MV-4-11 (cell line): Measurements from ENCODE around the gene ZNF132.
"Not testable (repeated sequence)": the region's sequence is repeated elsewhere in the genome, so short reads cannot be mapped to it uniquely, and the experiment has no call there.

ENCODE experiments used
- DNase-seq: peaks from one replicate; lab custom pipeline; 2025; lab: John Stamatoyannopoulos, UW

Gene ZNF132

DNA sequence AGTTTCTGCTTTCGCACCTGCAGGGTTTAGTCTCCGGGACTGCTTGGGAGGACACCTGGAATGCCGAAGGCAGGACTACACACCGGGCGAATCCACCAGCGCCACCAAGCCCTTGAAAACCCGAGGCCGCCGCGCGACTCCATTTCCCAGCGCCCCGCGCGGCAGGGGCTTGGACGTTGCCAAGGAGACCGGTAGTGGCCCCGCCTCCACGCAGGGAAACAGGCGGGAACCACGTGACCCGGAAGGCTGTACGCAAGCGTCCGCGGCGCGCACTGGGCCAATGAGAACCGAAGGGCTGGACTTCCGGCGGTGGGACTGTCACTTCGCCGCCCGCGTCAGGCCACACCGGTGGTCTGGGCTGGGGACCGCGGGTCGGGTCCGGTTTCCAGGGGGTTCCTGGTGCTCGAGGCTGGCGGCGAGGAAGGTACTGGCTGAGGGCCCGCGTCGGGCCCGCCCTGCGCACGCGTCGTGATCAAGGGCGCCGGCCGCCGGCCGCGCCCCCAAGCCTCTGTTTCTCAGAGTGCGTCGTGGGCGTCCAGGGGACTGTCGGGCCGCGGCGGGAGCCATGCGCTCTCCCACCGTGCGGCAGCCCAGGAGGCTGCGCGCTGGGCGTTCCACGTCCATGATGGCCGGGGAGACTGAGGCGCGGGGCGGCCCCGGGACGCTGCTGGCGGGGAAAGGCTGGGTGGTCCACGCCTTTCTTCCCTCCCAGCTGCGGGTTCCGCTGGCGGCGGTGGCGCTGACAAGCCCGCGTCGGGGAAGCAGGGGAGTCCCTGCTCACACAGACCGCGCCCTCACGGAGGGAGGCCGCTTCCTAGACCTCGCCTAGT, 27.0 kb upstream of the ZNF132 start, which contains the start of gene ZNF324:
ZNF324 (plus strand) TSS at position 321 of the 830 bp plus-strand sequence. CDS start 2,106 bp downstream, outside the sequence.
- DNase-seq = peak; percentile 98

DNA sequence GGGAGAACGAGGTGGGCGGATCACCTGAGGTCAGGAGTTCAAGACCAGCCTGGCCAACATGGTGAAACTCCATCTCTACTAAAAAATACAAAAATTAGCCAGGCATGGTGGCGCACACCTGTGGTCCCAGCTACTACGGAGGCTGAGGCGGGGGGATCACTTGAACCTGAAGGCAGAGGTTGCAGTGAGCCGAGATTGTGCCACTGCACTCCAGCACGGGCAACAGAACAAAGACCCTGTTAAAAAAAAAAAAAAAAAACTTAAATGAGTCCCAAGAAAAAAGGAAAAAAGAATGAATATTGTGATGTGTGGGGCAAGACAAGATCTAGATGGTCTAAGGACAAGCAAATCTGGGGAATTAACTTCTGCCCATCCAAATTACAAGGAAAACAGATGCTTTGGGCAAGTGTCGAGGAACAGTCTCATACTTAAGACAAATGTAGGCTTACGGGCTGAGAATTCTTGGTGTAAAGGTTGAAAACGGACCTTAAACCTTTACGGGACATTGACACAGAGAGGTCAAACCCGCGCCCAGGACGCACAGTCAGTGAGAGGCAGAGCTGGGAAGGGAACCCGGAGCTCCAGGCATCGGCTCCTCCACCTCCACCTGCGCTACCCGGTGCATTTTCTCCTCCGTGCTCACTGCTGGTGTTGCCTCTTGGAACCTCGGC, 26.3 kb upstream of the ZNF132 start:
- no peak for DNase-seq

GRCh38 chr19:58460039-58460438, 20.1 kb upstream of the ZNF132 start:
- no peak for DNase-seq

DNA sequence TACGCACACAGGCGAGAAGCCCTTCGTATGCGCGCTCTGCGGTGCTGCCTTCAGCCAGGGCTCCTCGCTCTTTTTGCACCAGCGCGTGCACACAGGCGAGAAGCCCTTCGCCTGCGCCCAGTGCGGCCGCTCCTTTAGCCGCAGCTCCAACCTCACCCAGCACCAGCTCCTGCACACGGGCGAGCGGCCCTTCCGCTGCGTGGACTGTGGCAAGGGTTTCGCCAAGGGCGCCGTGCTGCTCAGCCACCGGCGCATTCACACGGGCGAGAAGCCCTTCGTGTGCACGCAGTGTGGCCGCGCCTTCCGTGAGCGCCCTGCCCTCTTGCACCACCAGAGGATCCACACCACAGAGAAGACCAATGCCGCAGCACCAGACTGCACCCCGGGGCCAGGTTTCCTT, 16.2 kb upstream of the ZNF132 start:
- DNase-seq = no peak

DNA sequence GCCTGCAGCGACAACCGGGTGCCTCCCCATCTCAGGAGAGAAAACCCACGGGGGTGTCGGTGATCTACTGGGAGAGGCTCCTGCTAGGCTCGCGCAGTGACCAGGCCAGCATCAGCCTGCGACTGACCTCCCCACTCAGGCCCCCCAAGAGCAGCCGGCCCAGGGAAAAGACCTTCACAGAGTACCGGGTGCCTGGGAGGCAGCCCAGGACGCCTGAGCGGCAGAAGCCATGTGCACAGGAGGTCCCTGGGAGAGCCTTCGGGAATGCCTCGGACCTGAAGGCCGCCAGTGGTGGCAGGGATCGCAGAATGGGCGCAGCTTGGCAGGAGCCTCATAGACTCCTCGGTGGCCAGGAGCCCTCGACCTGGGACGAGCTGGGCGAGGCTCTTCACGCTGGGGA, 15.4 kb upstream of the ZNF132 start:
- no peak for DNase-seq

- no peak for DNase-seq
These were observed 13.8 kb upstream of the ZNF132 start for GRCh38 chr19:58453743-58454142.

DNA sequence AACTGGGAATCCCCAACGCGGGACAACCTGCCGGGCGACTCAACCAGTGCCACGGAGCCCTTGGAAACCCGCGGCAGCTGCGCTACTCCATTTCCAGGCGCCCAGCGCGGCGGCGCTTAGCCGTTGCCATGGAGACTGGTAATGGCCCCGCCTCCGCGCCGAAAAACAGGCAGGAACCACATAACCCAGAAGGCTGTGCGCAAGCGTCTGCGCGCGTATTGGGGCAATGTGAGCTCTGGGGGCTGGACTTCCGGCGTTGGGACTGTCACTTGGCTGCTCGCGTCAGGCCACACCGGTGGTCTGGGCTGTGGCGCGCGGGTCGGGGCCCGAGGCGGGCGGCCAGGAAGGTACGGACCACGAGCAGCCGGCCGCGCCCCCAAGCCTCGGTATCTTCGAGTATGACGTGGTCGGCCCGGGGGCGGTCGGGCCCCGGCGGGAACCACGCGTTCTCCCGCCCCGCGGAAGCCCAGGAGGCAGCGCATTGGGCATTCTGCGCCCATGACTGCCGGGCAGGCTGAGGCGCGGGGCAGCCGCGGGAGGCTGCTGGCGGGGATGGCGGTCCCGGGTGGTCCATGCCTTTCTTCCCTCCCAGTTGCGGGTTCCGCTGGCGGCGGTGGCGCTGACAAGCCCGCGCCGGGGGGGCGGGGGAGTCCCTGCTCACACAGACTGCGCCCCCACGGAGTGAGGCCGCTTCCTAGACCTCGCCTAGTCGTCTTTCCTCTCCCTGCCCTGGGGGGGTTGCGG, 11.6 kb upstream of the ZNF132 start, which contains the start of gene ZNF324B:
ZNF324B (plus strand) TSS at position 265 of the 744 bp plus-strand sequence. CDS start 2,080 bp downstream, outside the sequence.
- peak; percentile 98 for DNase-seq

DNA sequence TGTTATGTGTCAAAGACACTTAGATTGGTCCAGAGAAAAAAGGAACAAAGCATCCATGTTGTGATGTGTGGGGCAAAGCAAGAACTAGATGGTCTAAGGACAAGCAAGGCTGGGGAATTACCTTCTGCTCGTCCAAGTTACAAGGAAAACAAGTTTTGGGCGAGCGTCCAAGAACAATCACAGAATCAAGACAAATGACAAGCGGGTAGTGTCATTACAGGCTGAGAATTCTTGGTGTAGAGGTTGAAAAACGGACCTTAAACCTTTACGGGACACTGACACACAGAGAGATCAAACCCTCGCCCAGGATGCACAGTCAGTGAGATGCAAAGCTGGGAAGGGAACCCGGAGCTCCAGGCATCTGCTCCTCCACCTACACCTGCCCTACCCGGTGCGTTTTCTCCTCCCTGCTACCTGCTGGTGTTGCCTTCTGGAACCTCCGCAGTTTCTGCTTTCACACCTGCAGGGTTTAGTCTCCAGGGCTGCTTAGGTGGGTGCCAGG, 11.0 kb upstream of the ZNF132 start:
- DNase-seq = no peak

- peak; percentile 32 for DNase-seq
These were observed 10.0 kb upstream of the ZNF132 start for GRCh38 chr19:58449980-58450379.

GRCh38 chr19:58448860-58449259, 8.9 kb upstream of the ZNF132 start:
- DNase-seq = not testable (repeated sequence)

DNA sequence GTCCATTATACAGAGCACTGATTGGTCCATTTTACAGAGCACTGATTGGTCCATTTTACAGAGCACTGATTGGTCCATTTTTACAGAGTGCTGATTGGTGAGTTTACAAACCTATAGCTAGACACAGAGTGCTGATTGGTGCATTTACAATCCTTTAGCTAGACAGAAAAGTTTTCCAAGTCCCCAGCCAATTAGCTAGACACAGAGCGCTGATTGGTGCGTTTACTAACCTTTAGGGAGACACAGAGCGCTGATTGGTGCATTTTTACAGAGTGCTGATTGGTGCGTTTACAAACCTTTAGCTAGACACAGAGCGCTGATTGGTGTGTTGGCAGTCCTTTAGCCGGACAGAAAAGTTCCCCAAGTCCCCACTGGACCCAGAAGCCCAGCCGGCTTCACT, 3.0 kb upstream of the ZNF132 start:
- DNase-seq = not testable (repeated sequence)

DNA sequence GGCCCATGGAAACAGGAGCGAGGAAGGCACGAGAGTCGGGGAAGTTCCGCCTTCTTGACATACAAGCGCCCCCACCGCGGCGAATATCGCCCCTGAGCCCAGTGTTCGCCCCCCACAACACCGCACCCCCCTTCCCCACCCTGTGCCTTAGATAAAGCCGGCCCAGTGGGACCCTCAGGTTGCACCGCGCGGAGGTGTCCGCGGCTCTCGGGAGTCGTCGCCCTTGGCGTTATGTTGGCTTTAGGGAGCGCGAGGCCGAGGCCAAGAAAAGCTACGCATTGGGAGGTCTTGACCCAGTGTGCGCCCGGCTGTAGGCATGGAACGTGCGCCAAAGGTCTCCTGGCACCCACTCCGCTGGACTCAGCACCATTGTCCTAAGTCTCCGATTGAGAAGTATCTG, 603 bp upstream of the ZNF132 start:
- DNase-seq = no peak

DNA sequence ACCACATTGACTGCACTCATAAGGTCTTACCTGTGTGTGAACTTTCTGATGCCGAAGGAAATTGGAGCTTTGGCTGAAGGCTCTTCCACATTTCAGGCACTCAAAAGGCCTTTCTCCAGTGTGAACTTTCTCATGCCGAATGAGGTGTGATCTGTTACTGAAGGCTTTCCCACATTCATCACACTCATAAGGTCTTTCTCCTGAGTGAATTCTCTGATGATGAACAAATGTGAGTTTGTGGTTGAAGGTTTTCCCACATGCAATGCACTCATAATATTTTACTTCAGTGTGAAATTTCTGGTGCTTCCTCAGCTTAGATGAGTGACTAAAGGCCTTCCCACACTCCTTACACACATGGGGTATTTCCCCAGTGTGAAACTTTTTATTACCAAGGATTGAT, 5.7 kb downstream of the ZNF132 start:
- no peak for DNase-seq

DNA sequence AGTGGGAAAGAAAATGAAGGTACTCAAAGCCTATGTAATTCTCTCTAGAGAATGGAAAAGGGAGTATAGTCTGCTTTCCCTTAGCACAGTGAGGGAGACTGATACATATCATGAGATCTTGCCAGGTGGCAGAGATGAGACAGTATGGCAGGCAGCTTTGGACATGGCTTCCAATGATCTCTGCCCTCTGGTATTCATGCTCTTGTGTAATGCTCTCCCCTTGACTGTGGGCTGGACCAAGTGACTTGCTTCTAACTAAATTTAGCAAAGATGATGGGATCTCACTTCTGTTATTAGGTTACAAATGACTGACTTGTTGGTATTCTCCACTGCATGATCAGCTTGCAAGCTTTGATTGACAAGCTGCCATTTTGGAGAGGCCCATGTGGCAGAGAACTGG, 10.2 kb downstream of the ZNF132 start:
- DNase-seq = no peak

DNA sequence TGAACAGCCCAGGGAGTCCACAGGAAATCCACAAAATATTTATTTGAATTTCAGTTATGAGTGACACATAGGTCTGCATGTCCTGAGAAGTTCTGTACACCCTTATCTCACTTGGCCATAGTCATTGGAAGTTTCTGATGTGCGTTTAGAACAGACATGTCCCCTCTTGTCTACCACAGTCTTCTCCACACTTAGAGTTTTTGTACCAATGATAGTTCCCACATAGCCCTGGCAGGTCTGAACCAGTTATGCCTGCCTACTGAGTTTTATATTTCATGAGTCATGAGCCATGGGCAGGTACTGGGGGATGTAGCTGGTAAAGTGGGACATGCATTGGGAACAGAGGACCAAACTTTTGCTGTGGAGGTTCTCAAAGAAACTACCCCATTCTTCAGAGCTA, 11.3 kb downstream of the ZNF132 start:
- no peak for DNase-seq

GRCh38 chr19:58417071-58417470, 22.9 kb downstream of the ZNF132 start:
- DNase-seq = no peak

DNA sequence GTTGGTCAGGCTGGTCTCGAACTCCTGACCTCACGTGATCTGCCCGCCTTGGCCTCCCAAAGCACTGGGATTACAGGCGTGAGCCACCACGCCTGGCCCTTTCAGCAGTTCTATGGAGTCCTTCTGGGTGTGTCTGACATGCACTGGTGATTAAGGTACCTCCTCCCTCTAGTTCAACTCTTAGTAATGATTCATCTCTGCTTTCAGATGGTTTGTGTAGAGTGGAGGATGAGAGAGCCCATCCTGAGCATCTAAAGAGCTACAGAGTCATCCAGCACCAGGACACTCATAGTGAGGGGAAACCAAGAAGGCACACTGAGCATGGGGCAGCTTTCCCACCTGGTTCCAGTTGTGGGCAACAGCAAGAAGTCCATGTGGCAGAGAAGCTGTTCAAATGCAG, 23.3 kb downstream of the ZNF132 start:
- DNase-seq = no peak

- DNase-seq = peak; percentile 28
These were observed 30.8 kb downstream of the ZNF132 start for GRCh38 chr19:58409010-58409790.

DNA sequence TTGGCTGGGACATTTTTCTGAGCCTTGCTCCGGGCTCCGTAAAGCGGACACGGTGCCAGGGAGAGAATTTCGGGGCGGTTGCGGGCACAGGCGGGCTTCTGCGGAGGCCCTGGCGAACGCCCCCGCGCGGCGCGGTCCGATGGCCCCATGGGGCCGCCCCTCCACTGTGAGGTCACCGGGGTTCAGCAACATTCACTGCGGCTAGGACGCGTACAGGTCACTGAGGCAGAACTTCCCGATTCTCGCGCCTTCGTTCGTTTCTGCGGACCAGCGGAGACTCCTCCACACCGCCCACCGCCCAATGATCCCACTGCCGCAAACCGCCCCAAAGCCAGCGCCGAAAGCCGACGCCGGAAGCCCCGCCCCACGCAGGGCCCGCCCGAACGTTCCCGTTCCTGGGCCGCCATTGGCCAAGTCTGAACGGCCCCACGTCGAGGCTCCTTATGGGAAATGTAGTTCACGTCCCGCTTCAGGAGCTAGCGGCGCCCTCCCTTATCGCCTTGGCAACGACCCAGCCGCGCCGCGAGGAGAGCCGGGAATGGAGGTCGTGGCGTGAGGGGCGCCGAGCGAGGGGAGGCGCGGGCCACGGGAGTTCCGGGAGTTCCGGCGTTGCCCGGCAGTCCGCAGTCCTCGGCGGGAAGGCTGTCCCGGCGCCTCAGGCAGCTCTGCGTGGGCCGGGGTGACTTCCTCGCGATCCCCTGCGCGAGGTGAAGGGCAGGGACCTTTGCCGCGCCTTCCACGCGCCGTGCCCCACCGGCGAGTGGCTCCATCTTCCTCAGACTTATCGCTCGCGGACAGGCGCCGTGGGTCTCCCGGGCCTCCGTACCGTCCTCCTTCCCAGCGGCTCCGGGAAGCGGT, 31.6 kb downstream of the ZNF132 start, which contains the start of gene ZNF584:
ZNF584 (plus strand) TSS at position 498 of the 858 bp plus-strand sequence. CDS start 499 bp downstream, outside the sequence.
- peak; percentile 98 for DNase-seq

DNA sequence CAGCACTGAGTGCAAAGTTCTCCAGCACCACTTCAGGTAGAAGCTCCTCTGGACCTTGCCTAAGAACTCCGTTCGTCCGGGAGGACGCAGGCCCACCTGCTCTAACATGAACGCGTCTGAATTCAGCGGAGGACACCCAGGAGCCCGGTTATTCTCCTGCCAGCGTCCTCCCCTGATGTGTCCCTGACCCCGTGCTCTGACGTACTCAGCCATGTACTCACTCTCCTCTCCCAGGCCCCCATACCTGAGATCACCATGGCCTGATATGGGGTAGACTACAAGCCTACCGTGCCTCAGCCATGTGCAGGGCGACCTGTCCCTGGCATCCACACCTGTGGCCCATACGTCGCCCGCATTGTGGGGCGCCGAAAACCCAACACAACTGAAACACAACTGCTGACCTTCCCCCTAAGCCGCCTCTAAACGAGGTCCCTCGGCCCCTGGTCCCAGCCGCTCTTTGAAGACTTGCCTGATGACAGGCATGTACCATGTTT, 32.2 kb downstream of the ZNF132 start:
- no peak for DNase-seq
